ENCODE results near the gene SCN10A.

DNA sequence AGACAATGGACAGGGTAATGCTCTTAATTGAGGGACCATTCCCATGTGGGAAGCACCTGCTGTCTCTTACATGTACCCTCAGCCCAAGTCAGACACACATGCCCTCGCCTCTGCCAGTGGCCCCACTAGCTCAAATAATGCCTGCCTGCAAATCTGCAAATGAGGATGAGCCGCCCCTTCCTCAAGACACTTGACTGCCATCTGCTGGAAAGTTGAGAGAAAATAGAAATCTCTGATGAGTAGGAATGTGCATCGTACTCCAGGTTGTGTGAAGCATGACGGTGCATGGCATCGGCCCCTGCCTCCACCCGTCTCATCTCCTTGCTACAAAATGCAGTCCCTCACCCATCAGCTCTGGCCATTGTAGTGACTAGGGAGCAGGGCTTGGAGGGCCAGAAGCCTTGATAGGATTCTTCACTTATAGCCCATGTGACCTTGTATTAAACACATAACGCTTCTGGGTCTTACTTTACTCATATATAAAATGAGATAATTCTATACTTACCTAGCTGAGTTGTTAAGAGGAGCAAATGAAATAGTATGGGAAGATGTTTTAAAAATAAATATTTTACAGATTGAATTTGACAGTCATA is 160.2 kb downstream of the SCN10A start:
- no peak for TF ChIP-seq EZH2phosphoT487 (conservative IDR thresholded peaks at IDR 0.05; ENCODE audit: low read length)
- TF ChIP-seq, protein P1, sequence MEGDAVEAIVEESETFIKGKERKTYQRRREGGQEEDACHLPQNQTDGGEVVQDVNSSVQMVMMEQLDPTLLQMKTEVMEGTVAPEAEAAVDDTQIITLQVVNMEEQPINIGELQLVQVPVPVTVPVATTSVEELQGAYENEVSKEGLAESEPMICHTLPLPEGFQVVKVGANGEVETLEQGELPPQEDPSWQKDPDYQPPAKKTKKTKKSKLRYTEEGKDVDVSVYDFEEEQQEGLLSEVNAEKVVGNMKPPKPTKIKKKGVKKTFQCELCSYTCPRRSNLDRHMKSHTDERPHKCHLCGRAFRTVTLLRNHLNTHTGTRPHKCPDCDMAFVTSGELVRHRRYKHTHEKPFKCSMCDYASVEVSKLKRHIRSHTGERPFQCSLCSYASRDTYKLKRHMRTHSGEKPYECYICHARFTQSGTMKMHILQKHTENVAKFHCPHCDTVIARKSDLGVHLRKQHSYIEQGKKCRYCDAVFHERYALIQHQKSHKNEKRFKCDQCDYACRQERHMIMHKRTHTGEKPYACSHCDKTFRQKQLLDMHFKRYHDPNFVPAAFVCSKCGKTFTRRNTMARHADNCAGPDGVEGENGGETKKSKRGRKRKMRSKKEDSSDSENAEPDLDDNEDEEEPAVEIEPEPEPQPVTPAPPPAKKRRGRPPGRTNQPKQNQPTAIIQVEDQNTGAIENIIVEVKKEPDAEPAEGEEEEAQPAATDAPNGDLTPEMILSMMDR (IDR thresholded peaks at IDR 0.05; ENCODE audit: insufficient read depth, low read length, poor library complexity, severe bottlenecking): peak; percentile 47
